ENCODE data around the gene FGD6. TPM values are rescaled to one million over a fixed set of nuclear protein-coding genes. Genes with fewer than 3 reads are reported as not detected.

The FGD6 gene
- total and polyA plus RNA-seq, 2 of the 4 experiments (the other 2 are of a cell fraction), result 2.6 to 9.5 TPM

DNA sequence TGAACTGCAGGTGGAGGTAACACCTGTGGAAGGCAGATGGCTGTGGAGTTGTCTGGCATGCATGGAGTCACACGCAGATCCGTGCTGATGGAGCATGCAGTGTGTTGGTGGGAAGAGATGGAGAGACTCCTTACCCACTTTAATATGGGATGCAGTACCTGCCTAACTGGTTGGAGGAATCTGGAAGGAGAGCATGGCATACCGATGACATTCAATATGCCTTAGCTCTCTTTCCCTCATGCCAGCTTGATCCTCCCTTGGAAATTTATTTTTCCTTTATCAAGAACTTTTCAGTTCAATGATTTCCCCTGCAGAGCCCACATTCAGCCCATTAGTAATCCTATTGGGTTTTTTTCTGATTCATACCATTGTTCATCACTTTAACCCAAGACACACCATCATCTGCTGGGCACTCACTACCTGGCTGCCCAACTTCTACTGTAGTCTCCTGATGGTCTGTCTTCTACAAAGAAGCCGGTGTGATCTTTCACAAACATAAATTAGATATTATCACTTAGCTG lies 117.9 kb downstream of the FGD6 start:
- intact Hi-C loops (cut with micrococcal nuclease) (no loop called here), in situ Hi-C loops (cut with MboI; ENCODE audit: low sequenced_read_pairs) (no loop called here), dilution Hi-C loops (cut with HindIII; ENCODE audit: low sequenced_read_pairs, unreplicated experiment) (no loop called here)
- peak overlapping the region; percentile 25; the same call in 1 of the 2 replicates for H2AK5ac ChIP-seq (ENCODE audit: low read depth, low read length)
- H4K5ac ChIP-seq (ENCODE audit: low read depth, low read length), result no peak overlapping the region
- no peak overlapping the region for H3K23ac ChIP-seq (ENCODE audit: low read depth, low read length)
- TF ChIP-seq CEBPB (IDR thresholded peaks at IDR 0.05; ENCODE audit: low read depth, low read length) (no peak), RAD21 (IDR thresholded peaks at IDR 0.05; ENCODE audit: low read length) (no peak), FOS (IDR thresholded peaks at IDR 0.05; ENCODE audit: low read depth, low read length) (no peak), NFE2L2 (IDR thresholded peaks at IDR 0.05; ENCODE audit: low read depth, low read length) (no peak)
- H3K9ac ChIP-seq (ENCODE audit: low read depth, low read length), result no peak overlapping the region
- H2BK20ac ChIP-seq (ENCODE audit: low read depth, low read length), result no peak overlapping the region
- no peaks in the 10 kb centered on the region for H4K20me1 ChIP-seq (ENCODE audit: insufficient read depth, low read length)
- H3K27ac ChIP-seq (ENCODE audit: insufficient read depth, low read length), result no peak overlapping the region
- H3K9me3 ChIP-seq (ENCODE audit: control insufficient read depth, insufficient read depth, low read length), result no peaks in the 10 kb centered on the region
- H4K8ac ChIP-seq (ENCODE audit: low read depth in 2 of 2, low read length in 2 of 2), result no peak overlapping the region
- no peak overlapping the region for H4K91ac ChIP-seq (ENCODE audit: insufficient read depth, low read depth, low read length)
- H2BK120ac ChIP-seq (ENCODE audit: low read depth, low read length), result peak overlapping the region; percentile 45; the same call in 1 of the 2 replicates
- H2BK15ac ChIP-seq (ENCODE audit: low read depth, low read length), result no peak overlapping the region
- H3K4me3 ChIP-seq (ENCODE audit: insufficient read depth, low read depth, low read length), result no peak overlapping the region
- DNase-seq (no peak), ATAC-seq (ENCODE audit: low read depth) (no peak)
- H3K4ac ChIP-seq (ENCODE audit: low read depth, low read length), result peak overlapping the region; percentile 31; the same call in 1 of the 2 replicates
- H3K27me3 ChIP-seq (ENCODE audit: control insufficient read depth, insufficient read depth, low read length), result no peaks in the 10 kb centered on the region
- ChIA-PET POLR2A (ENCODE audit: unreplicated experiment) (no interaction called here), CTCF (interaction anchor here (1.0 to 1.1 kb wide), 2 partner anchors 26 to 235 kb away, joined by 3 read pairs; partner anchors contain the start of gene NR2C1)
- no TSS peak for BruUV-seq (replicated peaks)
- H2AFZ ChIP-seq (replicated peaks; ENCODE audit: low read length, poor library complexity), result no peak overlapping the region
- H3K4me1 ChIP-seq (ENCODE audit: control insufficient read depth, insufficient read depth, low read length), result peaks cover 11% of the 10 kb centered on the region
- no peak overlapping the region for H3K4me2 ChIP-seq (ENCODE audit: low read depth, low read length)
- no CpG with 5 or more reads among the region's 4 CpGs for WGBS, 2 experiments (ENCODE audit: extremely low coverage in 2 of 2, insufficient read length in 1 of 2)
- peaks cover 12% of the 10 kb centered on the region for H3K36me3 ChIP-seq (ENCODE audit: control insufficient read depth, insufficient read depth, low read length)
- H2AK9ac ChIP-seq (replicated peaks; ENCODE audit: low read depth, low read length, poor library complexity), result no peak overlapping the region
- no peak overlapping the region for H3K18ac ChIP-seq (ENCODE audit: low read depth, low read length)
- H3K14ac ChIP-seq (replicated peaks; ENCODE audit: low read depth, low read length), result no peak overlapping the region
- no peak overlapping the region for H2BK5ac ChIP-seq (ENCODE audit: low read depth, low read length, poor library complexity, severe bottlenecking)
- peaks cover 20% of the 10 kb centered on the region for H3K9me1 ChIP-seq (ENCODE audit: insufficient read depth, low read length)
- no peak overlapping the region for H3K56ac ChIP-seq (ENCODE audit: extremely low read depth, insufficient read depth, low read length)
- no peaks in the 10 kb centered on the region; a peak in 1 of 4 replicates for H3K79me1 ChIP-seq (ENCODE audit: low read depth in 1 of 2, low read length in 2 of 2)

Measured in IMR-90 (cell line).